GM23248 (cell line): ENCODE measurements around the gene ADNP. TPM values are rescaled to one million over a fixed set of nuclear protein-coding genes. Genes with fewer than 3 reads are reported as not detected.

Source experiments
- DNase-seq: peaks from one replicate; pipeline ENCODE4 v3.0.0-alpha.2; 2015
- H2AFZ ChIP-seq: fragments of 200-600 bp; sonication (generic); 2 replicates; pipeline ENCODE4 v1.6.1; 2016; ENCODE audit warnings: antibody characterized with exemption
- H3F3A ChIP-seq: fragments of 200-600 bp; sonication (generic); 2 replicates; pipeline ENCODE4 v1.6.1; 2016; ENCODE audit warnings: mild to moderate bottlenecking, antibody characterized with exemption, mixed run types; ENCODE audit not compliant: insufficient read depth
- H3K27ac ChIP-seq: fragments of 200-600 bp; sonication (generic); 2 replicates; pipeline ENCODE4 v1.5.1; 2016; ENCODE audit warnings: mild to moderate bottlenecking
- H3K27me3 ChIP-seq: fragments of 200-600 bp; sonication (generic); replicated peaks from 2 replicates; pipeline ENCODE4 v1.6.1; 2016; ENCODE audit warnings: mild to moderate bottlenecking; ENCODE audit not compliant: insufficient read depth
- H3K36me3 ChIP-seq: fragments of 200-600 bp; sonication (generic); 2 replicates; pipeline ENCODE4 v1.6.1; 2016; ENCODE audit warnings: low read depth, mild to moderate bottlenecking
- H3K4me1 ChIP-seq: fragments of 200-600 bp; sonication (generic); 2 replicates; pipeline ENCODE4 v1.6.1; 2016; ENCODE audit warnings: mild to moderate bottlenecking; ENCODE audit not compliant: insufficient read depth
- H3K4me2 ChIP-seq: fragments of 200-600 bp; sonication (generic); one replicate; pipeline ENCODE4 v1.6.1; 2016; ENCODE audit warnings: mild to moderate bottlenecking; ENCODE audit not compliant: unreplicated experiment
- H3K4me3 ChIP-seq: fragments of 200-600 bp; sonication (generic); 2 replicates; pipeline ENCODE4 v1.5.1; 2016; ENCODE audit warnings: mild to moderate bottlenecking
- H3K79me2 ChIP-seq: fragments of 200-600 bp; sonication (generic); 2 replicates; pipeline ENCODE4 v1.6.1; 2016; ENCODE audit warnings: mild to moderate bottlenecking; ENCODE audit not compliant: insufficient read depth
- H3K9ac ChIP-seq: fragments of 200-600 bp; sonication (generic); 2 replicates; pipeline ENCODE4 v1.6.1; 2016; ENCODE audit warnings: mild to moderate bottlenecking
- H3K9me2 ChIP-seq: fragments of 200-600 bp; sonication (generic); 2 replicates; pipeline ENCODE4 v1.6.1; 2016; ENCODE audit warnings: mixed run types, mild to moderate bottlenecking, moderate library complexity; ENCODE audit not compliant: insufficient read depth
- H3K9me3 ChIP-seq: fragments of 200-600 bp; sonication (generic); one replicate; pipeline ENCODE4 v1.6.1; 2017; ENCODE audit warnings: low read depth
- H4K20me1 ChIP-seq: fragments of 200-600 bp; sonication (generic); 2 replicates; pipeline ENCODE4 v1.6.0; 2016; ENCODE audit not compliant: insufficient read depth
- EZH2 ChIP-seq: fragments of 200-600 bp; sonication (generic); IDR thresholded peaks from 2 replicates; pipeline ENCODE4 v1.6.1; 2018; ENCODE audit warnings: antibody characterized with exemption, mild to moderate bottlenecking; ENCODE audit not compliant: insufficient read depth, poor library complexity, severe bottlenecking
- EZH2phosphoT487 ChIP-seq: fragments of 200-600 bp; sonication (generic); IDR thresholded peaks from 2 replicates; pipeline ENCODE4 v1.6.1; 2018; ENCODE audit warnings: antibody characterized with exemption, moderate library complexity, mild to moderate bottlenecking, low read depth; ENCODE audit not compliant: insufficient read depth
- WGBS, 2 experiments: methylation state at CpG; one replicate each; pipeline ENCODE4 v1.1.6; 2015 to 2017; ENCODE audit warnings: low lambda C conversion rate in 2 of 2, low coverage in 1 of 2; ENCODE audit errors: missing lambda C conversion rate in 2 of 2; 5-methylcytosine and 5-hydroxymethylcytosine counted together
- in situ Hi-C: fragments of 300-500 bp; cut with MboI; formaldehyde crosslinking; loops from 2 replicates; pipeline ENCODE4 v1.15.0; 2020
- polyA plus RNA-seq: library from polyadenylated mRNA; unstranded; fragments of >200 nt; fragmentation: Nextera tagmentation; extraction: Ambion mirVana; gene quantifications from 2 replicates; pipeline ENCODE4 v1.2.1, GENCODE V29; 2016
- total RNA-seq: library from RNA; depleted of rRNA; stranded (reverse); fragments of >200 nt; shearing (Covaris generic); gene quantifications from 2 replicates; pipeline ENCODE4 v1.2.3, GENCODE V29; 2014

The ADNP gene
- total and polyA plus RNA-seq, 2 experiments from 2014 or later, result 14.9 to 34.2 TPM

- H3K9me2 ChIP-seq, result no peaks in the 10 kb centered on the region
- no peak overlapping the region for H3K4me3 ChIP-seq
- no peak overlapping the region for H3K9ac ChIP-seq
- no peaks in the 10 kb centered on the region for H4K20me1 ChIP-seq
- TF ChIP-seq EZH2 (no peak), EZH2phosphoT487 (no peak)
- no peaks in the 10 kb centered on the region for H3K27me3 ChIP-seq
- WGBS, 2 experiments, result 87% methylated on average over 24 to 28 of the region's 28 CpGs
- no peak overlapping the region for H2AFZ ChIP-seq
- no peak overlapping the region for H3K27ac ChIP-seq
- H3K36me3 ChIP-seq, result no peaks in the 10 kb centered on the region
- H3K79me2 ChIP-seq, result no peaks in the 10 kb centered on the region
- in situ Hi-C loops, result no loop called here
- H3K4me1 ChIP-seq, result no peaks in the 10 kb centered on the region
- no peaks in the 10 kb centered on the region for H3K9me3 ChIP-seq
- no peaks in the 10 kb centered on the region for H3F3A ChIP-seq
- no peak overlapping the region for H3K4me2 ChIP-seq
- DNase-seq, result no peak
These were observed 56.2 kb downstream of the ADNP start for GRCh38 chr20:50874758-50875665.

GRCh38 chr20:50874111-50874757 lies 57.0 kb downstream of the ADNP start:
- in situ Hi-C loops, result no loop called here
- Histone ChIP-seq H2AFZ (no peak overlapping the region), H3K4me2 (no peak overlapping the region), H3K9me3 (no peaks in the 10 kb centered on the region), H3K36me3 (no peaks in the 10 kb centered on the region), H3K27me3 (no peaks in the 10 kb centered on the region), H3K9ac (no peak overlapping the region), H3K4me3 (no peak overlapping the region), H3K27ac (no peak overlapping the region), H3K79me2 (no peaks in the 10 kb centered on the region), H4K20me1 (no peaks in the 10 kb centered on the region), H3F3A (no peaks in the 10 kb centered on the region), H3K9me2 (no peaks in the 10 kb centered on the region), H3K4me1 (no peaks in the 10 kb centered on the region)
- TF ChIP-seq EZH2, result no peak
- TF ChIP-seq EZH2phosphoT487, result no peak
- DNase-seq, result no peak
- 84 to 88% methylated on average over 10 of the region's 10 CpGs for whole genome bisulfite sequencing, 2 experiments

GRCh38 chr20:50873585-50873984 lies 57.7 kb downstream of the ADNP start:
- no peak overlapping the region for H3K4me2 ChIP-seq
- in situ Hi-C loops, result no loop called here
- H3F3A ChIP-seq, result no peaks in the 10 kb centered on the region
- no peaks in the 10 kb centered on the region for H3K36me3 ChIP-seq
- DNase-seq, result no peak
- no peaks in the 10 kb centered on the region for H3K9me3 ChIP-seq
- H2AFZ ChIP-seq, result no peak overlapping the region
- no peak overlapping the region for H3K9ac ChIP-seq
- H3K4me1 ChIP-seq, result no peaks in the 10 kb centered on the region
- no peaks in the 10 kb centered on the region for H3K79me2 ChIP-seq
- H3K4me3 ChIP-seq, result no peak overlapping the region
- WGBS, 2 experiments, result 87 to 89% methylated on average over 10 of the region's 10 CpGs
- no peaks in the 10 kb centered on the region for H3K9me2 ChIP-seq
- TF ChIP-seq EZH2 (no peak), EZH2phosphoT487 (no peak)
- no peaks in the 10 kb centered on the region for H3K27me3 ChIP-seq
- H4K20me1 ChIP-seq, result no peaks in the 10 kb centered on the region
- H3K27ac ChIP-seq, result no peak overlapping the region

GRCh38 chr20:50872560-50873425 lies 58.4 kb downstream of the ADNP start:
- Histone ChIP-seq H3K4me1 (no peaks in the 10 kb centered on the region), H3K9ac (no peak overlapping the region), H3K36me3 (no peaks in the 10 kb centered on the region), H3K4me3 (no peak overlapping the region), H3K9me2 (no peaks in the 10 kb centered on the region), H3K27me3 (no peaks in the 10 kb centered on the region), H3F3A (no peaks in the 10 kb centered on the region), H3K9me3 (no peaks in the 10 kb centered on the region), H2AFZ (no peak overlapping the region), H3K4me2 (no peak overlapping the region), H4K20me1 (no peaks in the 10 kb centered on the region), H3K79me2 (no peaks in the 10 kb centered on the region), H3K27ac (no peak overlapping the region)
- no peak for TF ChIP-seq EZH2phosphoT487
- no peak for TF ChIP-seq EZH2
- WGBS, 2 experiments, result 91 to 94% methylated on average over 16 of the region's 16 CpGs
- in situ Hi-C loops, result no loop called here
- no peak for DNase-seq
